Subcutaneous abdominal adipose tissue (tissue), 5 donors: ENCODE data around the gene NDUFAF4.

Source experiments
- H3K27ac ChIP-seq: one replicate; pipeline ENCODE4 v1.7.0; 2013; ENCODE audit warnings: low read depth, mild to moderate bottlenecking, inconsistent platforms, low read length, moderate library complexity
- H3K27me3 ChIP-seq, 5 donors: one replicate each; pipeline ENCODE4 v1.7.0; 2013; ENCODE audit warnings: low read length in 5 of 5, inconsistent platforms in 1 of 5; ENCODE audit not compliant: control insufficient read depth in 5 of 5, insufficient read depth in 4 of 5
- H3K36me3 ChIP-seq, 5 donors: one replicate each; pipeline ENCODE4 v1.7.0; 2013; ENCODE audit warnings: low read length in 5 of 5; ENCODE audit not compliant: control insufficient read depth in 5 of 5, insufficient read depth in 5 of 5
- H3K4me1 ChIP-seq, 5 donors: one replicate each; pipeline ENCODE4 v1.7.0; 2013; ENCODE audit warnings: low read length in 5 of 5, mild to moderate bottlenecking in 3 of 5, moderate library complexity in 1 of 5; ENCODE audit not compliant: control insufficient read depth in 5 of 5, insufficient read depth in 5 of 5
- H3K4me3 ChIP-seq, 5 donors: one replicate each; pipeline ENCODE4 v1.7.0; 2013; ENCODE audit warnings: low read length in 5 of 5, low read depth in 1 of 5
- H3K9ac ChIP-seq, 5 donors: one replicate each; pipeline ENCODE4 v1.7.0; 2013; ENCODE audit warnings: low read length in 5 of 5, mild to moderate bottlenecking in 4 of 5, moderate library complexity in 3 of 5
- H3K9me3 ChIP-seq, 5 donors: one replicate each; pipeline ENCODE4 v1.7.0; 2013; ENCODE audit warnings: low read length in 5 of 5; ENCODE audit not compliant: control insufficient read depth in 5 of 5
- donor health status: healthy.
- donor health status: healthy.
- donor health status: healthy.
- donor health status: healthy.
- donor health status: healthy.

Gene NDUFAF4

GRCh38 chr6:96927660-96928059 is 30.0 kb upstream of the NDUFAF4 start:
- no peaks in the 10 kb centered on the region for H3K9me3 ChIP-seq
- no peaks in the 10 kb centered on the region for H3K27me3 ChIP-seq
- H3K4me3 ChIP-seq: no peak overlapping the region
- no peak overlapping the region for H3K27ac ChIP-seq
- H3K9ac ChIP-seq: no peak overlapping the region
- H3K4me1 ChIP-seq: peaks cover 0 to 17% (median 12%) of the 10 kb centered on the region in 5 donors
- H3K36me3 ChIP-seq: no peaks in the 10 kb centered on the region

GRCh38 chr6:96926425-96926824 is 28.7 kb upstream of the NDUFAF4 start:
- peaks cover 0 to 17% (median 12%) of the 10 kb centered on the region in 5 donors for H3K4me1 ChIP-seq
- no peak overlapping the region for H3K9ac ChIP-seq

GRCh38 chr6:96925290-96925687 is 27.6 kb upstream of the NDUFAF4 start:
- Histone ChIP-seq H3K36me3 (no peaks in the 10 kb centered on the region), H3K9ac (peak overlapping the region in 1 of 5 donors; percentile 54), H3K4me3 (peak overlapping the region; percentile 87 to 94 (median 89)), H3K4me1 (peaks cover 0 to 17% (median 12%) of the 10 kb centered on the region in 5 donors), H3K27ac (no peak overlapping the region), H3K9me3 (no peaks in the 10 kb centered on the region), H3K27me3 (no peaks in the 10 kb centered on the region)

More at GRCh38 chr6:96926425-96926824, 28.7 kb upstream of the NDUFAF4 start:
- Histone ChIP-seq H3K9me3 (no peaks in the 10 kb centered on the region), H3K4me3 (no peak overlapping the region), H3K27ac (no peak overlapping the region), H3K27me3 (no peaks in the 10 kb centered on the region), H3K36me3 (no peaks in the 10 kb centered on the region)

GRCh38 chr6:96923871-96924493 is 26.3 kb upstream of the NDUFAF4 start:
- peak overlapping the region; percentile 53 to 82 (median 63) for H3K9ac ChIP-seq
- H3K36me3 ChIP-seq: no peaks in the 10 kb centered on the region
- no peaks in the 10 kb centered on the region for H3K9me3 ChIP-seq
- H3K27me3 ChIP-seq: no peaks in the 10 kb centered on the region
- peaks cover 0 to 17% (median 12%) of the 10 kb centered on the region in 5 donors for H3K4me1 ChIP-seq
- peak overlapping the region; percentile 71 to 94 (median 83) for H3K4me3 ChIP-seq
- peak overlapping the region; percentile 42 for H3K27ac ChIP-seq

- Histone ChIP-seq H3K27ac (no peak overlapping the region), H3K9ac (peak overlapping the region in 2 of 5 donors; percentile 53 to 82), H3K9me3 (no peaks in the 10 kb centered on the region), H3K4me1 (peaks cover 0 to 17% (median 12%) of the 10 kb centered on the region in 5 donors), H3K36me3 (no peaks in the 10 kb centered on the region), H3K4me3 (peak overlapping the region in 2 of 5 donors; percentile 75 to 94), H3K27me3 (no peaks in the 10 kb centered on the region)
Measured at GRCh38 chr6:96923400-96923799, 25.7 kb upstream of the NDUFAF4 start.

- Histone ChIP-seq H3K27me3 (peaks cover 0 to 6% (median 0%) of the 10 kb centered on the region in 5 donors), H3K4me1 (no peaks in the 10 kb centered on the region), H3K9me3 (no peaks in the 10 kb centered on the region), H3K36me3 (no peaks in the 10 kb centered on the region), H3K4me3 (no peak overlapping the region), H3K9ac (no peak overlapping the region), H3K27ac (no peak overlapping the region)
Measured at GRCh38 chr6:96917098-96917497, 19.4 kb upstream of the NDUFAF4 start.

- Histone ChIP-seq H3K9ac (no peak overlapping the region), H3K9me3 (no peaks in the 10 kb centered on the region), H3K4me1 (no peaks in the 10 kb centered on the region), H3K27me3 (peaks cover 0 to 6% (median 0%) of the 10 kb centered on the region in 5 donors), H3K36me3 (no peaks in the 10 kb centered on the region), H3K27ac (no peak overlapping the region), H3K4me3 (no peak overlapping the region)
Measured at GRCh38 chr6:96913621-96914020, 15.9 kb upstream of the NDUFAF4 start.

GRCh38 chr6:96911751-96912150 is 14.1 kb upstream of the NDUFAF4 start:
- Histone ChIP-seq H3K27me3 (peaks cover 0 to 6% (median 0%) of the 10 kb centered on the region in 5 donors), H3K4me3 (no peak overlapping the region), H3K9me3 (no peaks in the 10 kb centered on the region), H3K4me1 (no peaks in the 10 kb centered on the region), H3K27ac (no peak overlapping the region), H3K9ac (no peak overlapping the region), H3K36me3 (no peaks in the 10 kb centered on the region)

GRCh38 chr6:96911171-96911570 is 13.5 kb upstream of the NDUFAF4 start:
- no peak overlapping the region for H3K27ac ChIP-seq
- no peaks in the 10 kb centered on the region for H3K4me1 ChIP-seq
- H3K36me3 ChIP-seq: no peaks in the 10 kb centered on the region
- H3K9ac ChIP-seq: no peak overlapping the region
- H3K4me3 ChIP-seq: no peak overlapping the region
- H3K27me3 ChIP-seq: peaks cover 0 to 6% (median 0%) of the 10 kb centered on the region in 5 donors
- no peaks in the 10 kb centered on the region for H3K9me3 ChIP-seq

- H3K27ac ChIP-seq: no peak overlapping the region
- no peaks in the 10 kb centered on the region for H3K9me3 ChIP-seq
- no peak overlapping the region for H3K4me3 ChIP-seq
- H3K27me3 ChIP-seq: peaks cover 0 to 6% (median 0%) of the 10 kb centered on the region in 5 donors
- no peaks in the 10 kb centered on the region for H3K4me1 ChIP-seq
- H3K9ac ChIP-seq: no peak overlapping the region
- H3K36me3 ChIP-seq: no peaks in the 10 kb centered on the region
Measured at GRCh38 chr6:96909811-96910210, 12.1 kb upstream of the NDUFAF4 start.
